PC-3 (cell line): ENCODE data around the gene BAIAP2. TPM values are rescaled to one million over a fixed set of nuclear protein-coding genes. Genes with fewer than 3 reads are reported as not detected.

Source experiments
- ATAC-seq: fragments of 200-7000 bp; cut with Tn5 transposase; 2 replicates; pipeline ENCODE4 v1.9.1; 2020; ENCODE audit warnings: mild to moderate bottlenecking, moderate library complexity
- BruUV-seq: library from RNA; stranded (reverse); fragments of 400-500 nt; replicated peaks from 2 replicates; lab custom pipeline; 2021; lab: Mats Ljungman, UMichigan
- CTCF ChIA-PET: fragments of 300-600 bp; sonication (Branson Sonifier 250); formaldehyde crosslinking; loops from one replicate; lab custom pipeline; 2022; ENCODE audit warnings: antibody characterized with exemption; lab: Charles Lee
- POLR2A ChIA-PET: fragments of 300-600 bp; sonication (Branson Sonifier 250); formaldehyde crosslinking; loops from one replicate; lab custom pipeline; 2022; ENCODE audit warnings: antibody characterized with exemption; ENCODE audit not compliant: unreplicated experiment; lab: Charles Lee
- DNase-seq: peaks from one replicate; pipeline ENCODE4 v3.0.0-alpha.2; 2015
- H2AFZ ChIP-seq: fragments of 300-600 bp; sonication (generic); 2 replicates; pipeline ENCODE4 v1.6.0; 2016; ENCODE audit warnings: antibody characterized with exemption, low read length
- H3F3A ChIP-seq: fragments of 300-600 bp; sonication (generic); one replicate; pipeline ENCODE4 v1.6.0; 2017; ENCODE audit warnings: antibody characterized with exemption, low read length, control low read depth, mild to moderate bottlenecking; ENCODE audit not compliant: unreplicated experiment
- H3K27ac ChIP-seq: fragments of 300-600 bp; sonication (generic); 2 replicates; pipeline ENCODE4 v1.5.1; 2016; ENCODE audit warnings: mild to moderate bottlenecking, low read length
- H3K27me3 ChIP-seq: fragments of 300-600 bp; sonication (generic); 2 replicates; pipeline ENCODE4 v1.6.1; 2016; ENCODE audit warnings: low read length, mixed read lengths
- H3K36me3 ChIP-seq: fragments of 300-600 bp; sonication (generic); 2 replicates; pipeline ENCODE4 v1.6.1; 2016; ENCODE audit warnings: low read depth, mixed run types, low read length, mixed read lengths
- H3K4me1 ChIP-seq: fragments of 300-600 bp; sonication (generic); 2 replicates; pipeline ENCODE4 v1.5.1; 2016; ENCODE audit warnings: low read length; ENCODE audit not compliant: insufficient read depth
- H3K4me2 ChIP-seq: fragments of 300-600 bp; sonication (generic); 2 replicates; pipeline ENCODE4 v1.6.0; 2016; ENCODE audit warnings: low read length
- H3K4me3 ChIP-seq: fragments of 300-600 bp; sonication (generic); 2 replicates; pipeline ENCODE4 v1.5.1; 2016; ENCODE audit warnings: mild to moderate bottlenecking, low read length, mixed read lengths
- H3K79me2 ChIP-seq: fragments of 300-600 bp; sonication (generic); 2 replicates; pipeline ENCODE4 v1.6.1; 2017; ENCODE audit warnings: low read length, mixed read lengths
- H3K9ac ChIP-seq: fragments of 300-600 bp; sonication (generic); 2 replicates; pipeline ENCODE4 v1.6.0; 2016; ENCODE audit warnings: mild to moderate bottlenecking, low read length
- H3K9me2 ChIP-seq: fragments of 300-600 bp; sonication (generic); replicated peaks from 2 replicates; pipeline ENCODE4 v1.6.1; 2016; ENCODE audit warnings: mixed run types, low read length, mixed read lengths
- H3K9me3 ChIP-seq: fragments of 300-600 bp; sonication (generic); 2 replicates; pipeline ENCODE4 v1.6.1; 2016; ENCODE audit warnings: low read length, mixed read lengths
- H4K20me1 ChIP-seq: fragments of 300-600 bp; sonication (generic); 2 replicates; pipeline ENCODE4 v1.6.1; 2016; ENCODE audit warnings: low read length, mixed read lengths
- EZH2 ChIP-seq: fragments of 300-600 bp; sonication (generic); IDR thresholded peaks from one replicate; pipeline ENCODE4 v1.6.1; 2017; ENCODE audit warnings: antibody characterized with exemption, mild to moderate bottlenecking, low read length; ENCODE audit not compliant: unreplicated experiment
- EZH2phosphoT487 ChIP-seq: fragments of 300-600 bp; sonication (generic); IDR thresholded peaks from 2 replicates; pipeline ENCODE4 v1.6.1; 2018; ENCODE audit warnings: mild to moderate bottlenecking, antibody characterized with exemption, low read length, borderline replicate concordance
- intact Hi-C: fragments of 100-400 bp; cut with micrococcal nuclease; formaldehyde crosslinking; loops from 2 replicates; pipeline ENCODE4 v1.9.0; 2023
- total RNA-seq: library from RNA; depleted of rRNA; stranded (reverse); fragments of >200 nt; gene quantifications from 2 replicates; pipeline ENCODE4 v1.2.3, GENCODE V29; 2014
- TF ChIP-seq, protein P1 (sequence below): fragments of 300-600 bp; sonication (generic); conservative IDR thresholded peaks from 2 replicates; pipeline ENCODE4 v1.5.1; 2017; ENCODE audit warnings: antibody characterized with exemption, low read depth, mild to moderate bottlenecking, low read length

BAIAP2 gene
- total RNA-seq, 1 experiment from 2014 or later: 56.9 TPM

DNA sequence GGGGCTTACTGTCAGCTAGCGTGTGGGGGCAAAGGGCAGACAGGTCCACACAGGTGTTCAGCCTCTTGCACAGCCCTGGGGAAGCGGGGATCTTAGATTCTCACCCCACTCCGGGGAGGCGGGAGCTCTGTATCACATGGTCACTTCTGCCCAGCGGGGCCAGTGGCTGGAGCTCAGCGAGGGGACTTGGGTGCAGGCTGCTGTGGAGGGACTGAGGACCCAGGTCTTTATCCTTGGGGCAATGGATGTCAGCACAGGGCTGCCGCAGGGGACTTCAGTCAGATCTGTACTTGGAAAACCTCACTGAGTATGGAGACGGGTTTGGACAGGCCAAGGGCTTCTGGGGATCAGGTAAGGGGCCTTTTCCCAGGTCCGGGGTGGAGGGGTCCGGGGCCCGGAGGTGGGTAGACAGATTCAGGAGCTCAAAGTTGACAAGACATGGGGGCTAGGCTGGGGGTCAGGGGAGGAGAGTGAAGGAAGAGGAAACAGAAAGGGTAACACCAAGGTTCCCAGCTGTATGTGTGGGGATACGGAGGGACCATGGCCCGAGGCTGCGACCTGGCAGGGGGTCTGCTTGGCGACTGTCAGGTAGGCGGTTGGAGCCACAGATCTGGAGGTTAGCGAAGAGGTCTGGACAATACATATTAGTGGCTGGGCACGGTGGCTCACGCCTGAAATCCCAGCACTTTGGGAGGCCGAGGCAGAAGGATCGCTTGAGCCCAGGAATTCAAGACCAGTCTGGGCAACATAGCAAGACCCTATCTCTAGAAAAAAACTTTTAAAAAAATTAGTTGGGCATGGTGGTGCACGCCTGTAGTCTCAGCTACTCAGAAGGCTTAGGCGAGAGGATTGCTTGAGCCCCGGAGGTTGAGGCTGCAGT, 15.1 kb upstream of the BAIAP2 start:
- H3F3A ChIP-seq: no peaks in the 10 kb centered on the region
- no peaks in the 10 kb centered on the region for H3K79me2 ChIP-seq
- intact Hi-C loops: no loop called here
- H3K36me3 ChIP-seq: no peaks in the 10 kb centered on the region
- TF ChIP-seq EZH2phosphoT487 (no peak), EZH2 (no peak)
- TF ChIP-seq, protein P1, sequence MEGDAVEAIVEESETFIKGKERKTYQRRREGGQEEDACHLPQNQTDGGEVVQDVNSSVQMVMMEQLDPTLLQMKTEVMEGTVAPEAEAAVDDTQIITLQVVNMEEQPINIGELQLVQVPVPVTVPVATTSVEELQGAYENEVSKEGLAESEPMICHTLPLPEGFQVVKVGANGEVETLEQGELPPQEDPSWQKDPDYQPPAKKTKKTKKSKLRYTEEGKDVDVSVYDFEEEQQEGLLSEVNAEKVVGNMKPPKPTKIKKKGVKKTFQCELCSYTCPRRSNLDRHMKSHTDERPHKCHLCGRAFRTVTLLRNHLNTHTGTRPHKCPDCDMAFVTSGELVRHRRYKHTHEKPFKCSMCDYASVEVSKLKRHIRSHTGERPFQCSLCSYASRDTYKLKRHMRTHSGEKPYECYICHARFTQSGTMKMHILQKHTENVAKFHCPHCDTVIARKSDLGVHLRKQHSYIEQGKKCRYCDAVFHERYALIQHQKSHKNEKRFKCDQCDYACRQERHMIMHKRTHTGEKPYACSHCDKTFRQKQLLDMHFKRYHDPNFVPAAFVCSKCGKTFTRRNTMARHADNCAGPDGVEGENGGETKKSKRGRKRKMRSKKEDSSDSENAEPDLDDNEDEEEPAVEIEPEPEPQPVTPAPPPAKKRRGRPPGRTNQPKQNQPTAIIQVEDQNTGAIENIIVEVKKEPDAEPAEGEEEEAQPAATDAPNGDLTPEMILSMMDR: no peak
- H3K9me3 ChIP-seq: 0 out of 2 replicates have a peak, but pooled peaks cover 7% of the 10 kb centered on the region
- H3K9ac ChIP-seq: no peak overlapping the region
- BruUV-seq: no TSS peak
- CTCF ChIA-PET: no interaction called here
- H2AFZ ChIP-seq: no peak overlapping the region
- no peak overlapping the region for H3K4me2 ChIP-seq
- no peak overlapping the region for H3K4me3 ChIP-seq
- DNase-seq (no peak), ATAC-seq (no peak)
- H3K9me2 ChIP-seq: no peaks in the 10 kb centered on the region
- no peaks in the 10 kb centered on the region for H3K27me3 ChIP-seq
- no peak overlapping the region for H3K27ac ChIP-seq
- H4K20me1 ChIP-seq: no peaks in the 10 kb centered on the region
- peaks cover 3% of the 10 kb centered on the region; the same call in 1 of the 2 replicates for H3K4me1 ChIP-seq
- POLR2A ChIA-PET: no interaction called here

DNA sequence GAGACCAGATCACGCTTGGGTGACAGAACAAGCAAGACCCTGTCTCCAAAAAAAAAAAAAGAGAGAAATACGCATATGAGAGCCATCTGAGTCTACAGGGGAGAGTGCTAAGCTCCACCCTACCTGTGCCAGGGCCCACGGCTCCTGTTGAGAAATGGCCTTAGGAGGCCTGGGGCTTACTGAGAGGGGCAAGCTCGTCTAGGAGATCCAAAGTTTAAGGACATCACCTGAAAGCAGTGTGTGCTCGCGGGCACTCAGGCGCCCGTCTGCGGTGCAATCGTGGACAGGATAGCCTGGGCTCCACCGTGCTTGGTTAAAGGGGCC, 14.5 kb upstream of the BAIAP2 start:
- Histone ChIP-seq H3K9me3 (0 out of 2 replicates have a peak, but pooled peaks cover 7% of the 10 kb centered on the region), H3F3A (no peaks in the 10 kb centered on the region), H3K79me2 (no peaks in the 10 kb centered on the region), H3K9me2 (no peaks in the 10 kb centered on the region), H4K20me1 (no peaks in the 10 kb centered on the region), H3K4me1 (peaks cover 3% of the 10 kb centered on the region; the same call in 1 of the 2 replicates), H3K4me3 (no peak overlapping the region), H3K36me3 (no peaks in the 10 kb centered on the region), H3K27ac (no peak overlapping the region), H3K9ac (no peak overlapping the region), H3K27me3 (peaks cover 4% of the 10 kb centered on the region; the same call in 1 of the 2 replicates), H3K4me2 (no peak overlapping the region), H2AFZ (no peak overlapping the region)
- no TSS peak for BruUV-seq
- ATAC-seq: no peak
- intact Hi-C loops: no loop called here
- no peak for DNase-seq
- ChIA-PET POLR2A (no interaction called here), CTCF (no interaction called here)
- TF ChIP-seq EZH2: no peak
- TF ChIP-seq EZH2phosphoT487: no peak
- TF ChIP-seq, protein P1: no peak
